Cerebellar cortex (tissue), 1 donor: ENCODE data around the gene CIAO1.
A peak's percentile ranks its signal among the peaks of the same experiment; 100 is the strongest.
"Not testable (repeated sequence)": the region's sequence is repeated elsewhere in the genome, so short reads cannot be mapped to it uniquely, and the experiment has no call there.

Experiments used
- DNase-seq: peaks from one replicate; pipeline ENCODE4 v3.0.0-alpha.2; 2015; ENCODE audit warnings: low spot score

CIAO1 gene

DNA sequence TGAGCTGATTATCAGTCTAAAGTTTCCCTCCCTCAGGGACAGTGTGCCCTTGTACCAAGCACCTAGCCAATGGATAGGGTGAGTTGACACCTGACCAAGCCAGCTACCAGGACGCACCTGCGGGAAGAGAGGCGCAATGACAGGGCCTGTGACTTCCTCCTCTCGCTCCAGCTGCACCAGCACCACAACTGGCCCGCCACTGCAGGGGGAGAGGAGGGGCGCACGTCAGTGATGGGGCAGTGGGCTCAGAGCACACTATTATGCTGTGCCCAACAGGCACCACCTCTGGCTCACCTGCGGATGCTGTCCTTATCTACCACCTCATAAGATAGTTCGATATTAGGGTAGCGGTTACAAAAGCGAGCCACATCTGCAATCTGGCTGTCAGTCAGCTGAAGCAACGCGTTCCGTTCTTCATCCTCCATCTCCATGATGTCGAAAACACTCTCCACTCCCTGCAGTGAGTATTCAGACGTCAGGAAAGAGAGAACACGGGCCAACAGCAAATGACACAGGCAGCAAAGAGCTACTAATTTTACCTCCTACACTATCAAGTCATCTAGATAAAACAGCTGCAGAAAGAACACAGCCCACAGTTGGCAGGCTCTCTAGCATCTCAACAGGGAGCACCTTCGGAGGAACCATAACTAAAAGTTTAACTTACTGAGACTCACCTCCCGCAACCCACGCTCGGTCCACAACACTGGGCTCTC, 10.9 kb downstream of the CIAO1 start:
- no peak for DNase-seq

DNA sequence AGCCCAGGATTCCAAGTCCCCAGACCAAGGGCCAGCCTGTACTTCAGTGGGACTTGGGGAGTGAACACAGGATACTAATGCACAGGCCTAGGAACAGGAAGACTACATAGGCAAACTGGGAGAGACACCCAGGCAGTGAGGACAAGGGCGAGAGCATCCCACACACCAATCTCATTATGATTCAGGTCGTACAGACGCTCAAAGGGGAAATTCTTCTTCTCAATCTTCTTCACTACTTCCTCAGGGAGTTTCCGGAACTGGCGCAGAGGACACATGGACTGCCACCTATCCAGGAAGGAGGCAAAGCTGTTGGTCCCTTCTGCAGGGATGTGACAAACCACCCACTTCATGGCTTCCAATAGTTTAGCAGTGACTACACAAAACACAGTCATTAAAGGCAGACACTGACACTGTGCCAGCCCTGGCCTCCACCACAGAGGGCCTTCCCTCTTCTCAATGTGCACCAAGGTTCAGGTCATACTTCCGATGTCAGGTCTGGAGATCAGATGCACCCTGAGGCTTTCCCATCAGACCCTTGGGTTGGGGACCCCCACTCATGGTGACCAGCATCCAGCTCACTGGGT, 21.3 kb downstream of the CIAO1 start:
- no peak for DNase-seq

DNA sequence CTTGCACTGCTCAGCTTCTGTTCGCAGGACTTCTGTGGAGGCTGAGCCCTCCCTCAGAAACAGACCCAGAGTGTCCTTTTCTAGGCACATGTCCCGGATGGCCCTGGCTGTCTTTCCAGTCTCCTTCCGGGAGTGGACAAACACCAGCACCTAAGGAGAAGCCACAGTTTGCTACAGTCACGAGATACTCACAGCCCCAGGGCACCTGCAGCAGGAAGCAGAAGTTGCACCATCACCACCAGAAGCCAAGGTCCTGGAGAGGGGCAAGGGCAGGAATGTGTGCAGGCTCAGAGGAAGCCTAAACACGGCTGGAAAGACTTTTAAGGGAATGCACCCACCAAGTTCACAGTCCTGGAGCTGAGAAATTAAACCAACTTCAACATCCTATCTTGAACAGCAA, 25.7 kb downstream of the CIAO1 start:
- no peak for DNase-seq

DNA sequence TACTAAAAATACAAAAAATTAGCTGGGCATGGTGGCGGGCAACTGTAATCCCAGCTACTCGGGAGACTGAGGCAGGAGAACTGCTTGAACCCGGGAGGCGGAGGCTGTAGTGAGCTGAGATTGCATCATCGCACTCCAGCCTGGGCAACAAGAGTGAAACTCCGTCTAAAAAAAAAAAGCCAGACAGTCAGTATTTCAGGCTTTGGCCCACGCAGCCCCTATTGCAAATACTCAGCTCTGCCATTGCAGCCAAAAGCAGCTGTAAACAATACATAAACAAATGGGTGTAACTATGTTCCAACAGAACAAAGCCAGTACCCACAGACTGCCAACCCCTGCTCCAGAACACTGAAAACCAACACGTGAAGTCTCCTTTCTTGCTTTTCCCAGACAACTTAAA, 28.2 kb downstream of the CIAO1 start:
- not testable (repeated sequence) for DNase-seq

GRCh38 chr2:96296925-96297324, 30.9 kb downstream of the CIAO1 start:
- DNase-seq = no peak

- DNase-seq = peak; percentile 17
Measured at GRCh38 chr2:96301865-96302264, 35.8 kb downstream of the CIAO1 start.

GRCh38 chr2:96304606-96305005, 38.6 kb downstream of the CIAO1 start:
- no peak for DNase-seq

- peak; percentile 91 for DNase-seq
Measured at GRCh38 chr2:96305091-96305978, 39.3 kb downstream of the CIAO1 start, which contains the start of gene SNRNP200. TSS of gene SNRNP200 (minus strand) at chr2:96305546. CDS start at chr2:96305437, 109 bp downstream.

- DNase-seq = no peak
Measured at GRCh38 chr2:96305979-96306308, 39.9 kb downstream of the CIAO1 start.

GRCh38 chr2:96306370-96306769, 40.3 kb downstream of the CIAO1 start:
- DNase-seq = no peak

DNA sequence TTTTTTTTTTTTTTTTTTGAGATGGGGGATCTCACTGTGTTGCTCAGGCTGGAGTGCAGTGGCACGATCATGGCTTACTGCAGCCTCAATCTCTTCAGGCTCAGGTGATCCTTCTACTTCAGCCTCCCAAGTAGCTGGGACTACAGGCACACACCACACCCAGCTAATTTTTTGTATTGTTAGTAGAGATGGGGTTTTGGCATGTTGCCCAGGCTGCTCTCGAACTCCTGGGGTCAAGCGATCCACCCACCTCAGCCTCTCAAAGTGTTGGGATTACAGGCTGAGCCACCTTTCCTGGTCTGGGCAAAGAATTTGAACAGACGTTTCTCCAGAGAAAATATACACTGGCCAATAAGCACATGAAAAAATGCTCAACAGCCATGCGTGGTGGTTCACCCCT, 42.2 kb downstream of the CIAO1 start:
- no peak for DNase-seq

GRCh38 chr2:96315005-96315399, 49.0 kb downstream of the CIAO1 start:
- DNase-seq = no peak

- no peak for DNase-seq
Measured at GRCh38 chr2:96315400-96316071, 49.5 kb downstream of the CIAO1 start.

- DNase-seq = no peak
Measured at GRCh38 chr2:96316999-96317398, 51.0 kb downstream of the CIAO1 start.

DNA sequence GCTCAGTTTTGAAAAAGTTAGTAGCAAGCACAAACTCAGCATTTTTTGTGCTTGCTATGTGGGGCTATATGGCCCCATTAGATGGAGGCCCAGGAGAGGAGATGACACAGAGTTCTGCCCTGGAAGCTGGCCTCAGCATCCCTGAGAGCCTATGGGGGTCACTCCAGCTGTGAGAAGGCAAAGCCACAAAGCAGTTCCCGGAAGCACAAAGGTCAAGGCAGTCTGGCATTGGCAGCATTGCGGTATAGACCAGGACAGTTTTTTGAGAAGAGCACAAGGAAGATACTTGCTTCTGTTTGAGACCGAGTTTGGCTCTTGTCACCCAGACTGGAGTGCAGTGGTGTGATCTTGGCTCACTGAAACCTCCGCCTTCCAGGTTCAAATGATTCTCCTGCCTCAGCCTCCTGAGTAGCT, 51.6 kb downstream of the CIAO1 start:
- DNase-seq = no peak

DNA sequence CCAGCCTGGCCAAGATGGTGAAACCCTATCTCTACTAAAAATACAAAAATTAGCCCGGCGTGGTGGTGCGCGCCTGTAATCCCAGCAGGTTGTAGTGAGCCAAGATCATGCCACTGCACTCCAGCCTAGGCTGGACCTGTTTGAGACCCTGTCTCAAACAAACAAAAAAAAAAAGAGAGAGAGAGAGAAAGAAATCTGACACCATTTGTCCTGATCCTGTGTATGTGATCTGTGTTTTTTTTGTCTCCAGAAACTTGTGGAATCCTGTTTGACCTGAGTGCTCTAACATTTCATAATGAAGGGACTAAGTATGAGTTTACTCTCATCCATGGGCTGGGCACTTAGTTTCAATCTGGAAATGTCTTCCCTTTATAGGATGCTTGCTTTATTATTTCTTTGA, 52.7 kb downstream of the CIAO1 start:
- no peak for DNase-seq

DNA sequence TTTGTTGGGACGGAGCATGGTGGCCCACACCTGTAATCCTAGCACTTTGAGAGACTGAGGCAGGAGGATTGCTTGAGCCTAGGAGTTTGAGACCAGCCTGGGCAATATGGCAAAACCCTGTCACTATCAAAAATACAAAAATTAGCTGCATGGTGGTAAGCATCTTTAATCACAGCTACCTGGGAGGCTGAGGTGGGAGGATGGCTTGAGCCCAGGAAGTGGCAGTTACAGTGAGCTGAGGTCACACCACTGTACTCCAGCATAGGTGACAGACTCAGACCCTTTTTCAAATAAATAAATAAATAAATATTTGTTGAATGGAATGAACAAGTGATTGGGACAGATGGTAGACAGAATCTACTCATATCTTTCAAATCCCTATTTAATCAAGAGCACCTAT, 53.4 kb downstream of the CIAO1 start:
- no peak for DNase-seq

DNA sequence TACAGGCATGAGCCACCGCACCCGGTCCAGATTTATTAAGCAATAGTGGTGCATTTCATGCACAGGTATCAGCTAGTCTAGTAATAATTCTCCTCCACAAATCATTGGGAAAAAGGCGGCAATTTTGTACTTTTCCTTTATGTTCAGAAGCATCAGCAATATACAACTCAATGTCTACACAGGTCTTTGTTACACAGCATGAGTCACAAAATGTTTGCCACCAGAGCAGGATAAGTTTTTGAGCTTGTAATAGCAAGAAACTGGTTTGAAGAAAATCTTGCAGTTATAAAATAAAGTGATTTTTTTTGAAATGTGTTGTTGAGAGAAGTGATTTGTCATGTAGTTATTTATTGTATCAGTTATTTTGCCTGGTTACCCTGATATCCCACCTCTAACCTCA, 54.3 kb downstream of the CIAO1 start:
- no peak for DNase-seq

DNA sequence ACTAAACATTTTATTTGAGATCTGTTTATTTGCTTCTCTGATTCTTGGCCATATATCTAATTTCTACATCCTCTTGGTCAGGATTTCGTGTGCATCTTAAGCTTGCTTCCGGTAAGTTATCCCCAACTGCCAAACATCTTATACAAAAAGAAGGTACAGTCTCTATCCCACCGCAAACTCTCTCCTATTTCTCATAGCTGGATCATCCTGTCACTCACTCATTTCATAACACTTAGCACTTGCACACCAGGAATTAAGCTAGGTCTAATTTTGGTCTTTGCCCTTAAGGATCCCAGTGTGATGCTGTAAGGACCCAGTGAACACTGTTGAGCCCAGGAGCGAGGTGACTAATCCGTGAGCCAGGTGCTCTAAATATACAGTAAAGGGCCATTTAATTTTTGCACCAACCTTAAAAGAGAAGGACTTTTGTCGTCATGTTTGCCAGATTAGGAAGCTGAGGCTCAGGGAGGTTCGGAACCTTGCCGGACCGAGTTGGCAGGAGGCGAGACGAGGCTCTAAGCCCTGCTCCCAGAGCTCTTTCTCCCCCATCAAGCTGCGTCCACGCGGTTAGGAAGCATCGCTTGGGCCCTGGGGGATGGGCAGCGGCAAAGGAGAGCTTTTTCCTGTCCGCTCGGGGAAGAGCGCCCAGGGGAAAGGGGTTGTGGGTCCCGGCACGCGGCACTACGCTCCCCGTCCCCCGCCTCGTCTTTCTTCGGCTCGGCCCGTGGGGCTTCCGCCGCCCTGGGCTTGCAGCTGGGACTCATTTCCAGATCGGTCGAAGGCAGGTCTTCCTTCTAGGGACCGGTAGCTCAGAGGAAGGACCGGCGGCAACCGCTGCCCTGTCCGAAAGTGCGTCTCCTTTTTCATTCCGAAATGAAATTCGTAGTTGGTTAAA, 55.0 kb downstream of the CIAO1 start:
- peak; percentile 68 for DNase-seq
